HUDEP-2 (cell line): ENCODE measurements around the gene PRR16.
A peak's percentile ranks its signal among the peaks of the same experiment; 100 is the strongest.

Experiments
- DNase-seq, 76 experiments: peaks; one replicate each; lab custom pipeline; 2025; ENCODE audit not compliant: unreplicated experiment in 76 of 76; lab: John Stamatoyannopoulos, UW

PRR16 gene

DNA sequence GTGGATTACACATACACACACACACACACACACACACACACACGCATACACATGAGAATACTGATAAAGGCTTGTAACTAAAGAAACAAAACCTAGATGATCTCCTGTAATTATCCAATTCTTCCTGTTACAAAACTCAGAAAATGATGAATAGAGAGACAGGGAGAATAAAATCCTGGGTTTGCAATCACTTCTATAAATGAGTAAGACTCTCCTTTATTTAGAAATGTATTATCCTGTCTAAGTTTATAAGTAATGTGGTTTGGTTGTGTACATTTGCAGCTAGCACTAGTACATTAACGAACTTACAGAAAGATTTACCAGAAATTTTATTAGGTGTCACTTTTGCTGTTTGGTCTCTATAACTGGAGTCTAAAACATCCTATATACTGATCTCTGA is 2.8 kb upstream of the PRR16 start:
- no peak for DNase-seq

- DNase-seq, result no peak
Measured at GRCh38 chr5:120463006-120463680, 957 bp upstream of the PRR16 start.

GRCh38 chr5:120464627-120465435 is 731 bp downstream of the PRR16 start:
- peak in 16 of 76 experiments; percentile 1 to 36 (median 10) for DNase-seq

DNA sequence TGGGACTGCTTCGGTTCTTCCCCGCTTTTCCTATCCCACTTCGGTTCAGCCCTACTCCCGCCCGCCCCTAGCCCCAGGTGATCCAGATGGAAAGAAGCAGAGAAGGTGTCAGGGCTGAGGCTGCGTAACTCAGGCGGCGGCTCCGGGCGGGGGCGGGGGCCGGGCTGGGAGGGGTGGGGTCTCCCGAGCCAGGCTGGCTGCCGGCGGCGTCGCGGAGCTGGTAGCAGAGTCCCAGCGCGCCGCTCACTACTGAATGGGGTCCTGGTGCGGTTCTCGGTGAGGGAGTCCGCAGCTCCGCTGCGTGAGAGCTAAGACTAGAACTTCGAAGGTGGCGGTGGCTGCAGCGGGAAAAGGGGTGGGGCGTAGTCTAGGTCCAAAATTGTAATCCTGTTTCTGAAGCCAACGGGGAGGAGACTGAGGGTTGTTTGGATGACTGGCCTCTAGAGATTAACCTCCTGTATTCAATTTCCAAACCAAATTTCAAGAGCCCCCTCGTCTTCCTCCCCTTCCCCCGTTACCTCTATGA is 1.4 kb downstream of the PRR16 start:
- no peak for DNase-seq

GRCh38 chr5:120466341-120467006 is 2.4 kb downstream of the PRR16 start:
- no peak for DNase-seq

DNA sequence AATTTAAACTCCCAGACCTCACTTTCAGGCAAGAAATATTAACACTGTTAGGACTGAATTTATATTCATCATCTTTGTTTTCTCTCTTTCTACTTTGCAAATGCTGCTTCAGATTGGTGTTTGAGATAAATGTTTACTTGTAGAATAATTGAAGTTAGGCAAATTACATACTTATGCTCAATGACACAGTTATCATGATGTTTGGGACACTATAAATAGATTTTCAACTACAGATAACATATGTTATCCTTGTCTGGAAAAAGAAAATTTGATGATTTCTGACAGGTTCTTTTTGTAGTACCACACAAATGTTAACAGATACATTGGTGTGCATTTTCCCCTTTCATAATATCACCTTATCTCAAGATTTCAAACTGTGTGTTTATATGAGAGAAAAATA is 7.9 kb downstream of the PRR16 start:
- DNase-seq, result no peak

GRCh38 chr5:120472911-120473310 is 8.8 kb downstream of the PRR16 start:
- DNase-seq, result no peak

GRCh38 chr5:120473332-120473731 is 9.2 kb downstream of the PRR16 start:
- DNase-seq, result no peak

GRCh38 chr5:120476063-120476462 is 12.0 kb downstream of the PRR16 start:
- no peak for DNase-seq

DNA sequence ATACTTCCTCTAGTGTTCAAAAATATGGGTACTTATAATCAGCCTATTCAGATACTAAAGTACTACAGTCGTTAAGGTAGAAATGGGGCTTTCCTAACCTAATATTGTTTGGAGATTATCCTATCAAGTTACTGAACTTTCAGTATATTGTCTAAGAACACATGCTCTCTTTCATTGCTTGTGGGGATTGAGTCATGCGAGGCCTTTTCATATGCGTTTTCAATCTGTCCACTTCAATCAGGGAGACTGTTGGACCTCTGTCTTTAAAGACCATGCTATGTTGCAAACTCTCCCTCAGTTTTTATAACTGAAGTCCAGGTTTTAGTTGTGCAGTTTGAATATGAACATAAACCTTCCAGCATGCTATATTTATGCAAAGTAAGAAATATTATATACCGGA is 15.0 kb downstream of the PRR16 start:
- DNase-seq, result no peak

DNA sequence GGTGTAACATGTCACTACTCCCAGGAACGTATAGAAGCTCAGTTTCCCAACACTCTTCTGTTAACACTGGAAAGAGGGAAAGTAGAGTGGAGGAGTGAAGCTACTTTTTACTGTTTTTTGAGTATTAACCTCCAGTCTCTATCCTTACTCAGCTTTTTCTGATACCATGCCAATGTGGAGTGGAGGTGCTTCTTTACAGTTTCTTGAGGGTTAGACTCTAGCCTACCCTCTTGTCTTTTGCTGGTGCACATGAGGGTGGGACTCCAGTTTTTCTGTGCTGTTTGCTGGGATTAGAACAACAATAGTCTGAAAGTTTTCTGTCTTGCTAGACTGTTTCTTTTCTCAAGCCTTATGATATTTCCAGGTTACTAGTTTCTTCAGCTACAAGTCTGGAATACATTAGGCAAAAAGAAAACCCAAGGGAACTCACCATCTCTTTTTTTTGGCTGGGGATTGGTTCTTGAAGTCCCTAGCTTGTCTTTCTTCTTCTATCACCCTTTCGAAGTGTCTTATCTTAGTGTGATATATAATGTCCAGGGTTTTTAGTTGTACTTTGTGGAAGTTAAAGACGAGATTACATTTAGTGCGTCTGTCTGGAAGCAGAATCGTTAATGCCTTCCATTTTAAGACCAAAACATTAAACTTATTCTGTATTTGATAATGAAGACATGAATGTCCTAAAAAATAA is 35.9 kb downstream of the PRR16 start:
- no peak for DNase-seq

GRCh38 chr5:120502531-120502930 is 38.4 kb downstream of the PRR16 start:
- no peak for DNase-seq

DNA sequence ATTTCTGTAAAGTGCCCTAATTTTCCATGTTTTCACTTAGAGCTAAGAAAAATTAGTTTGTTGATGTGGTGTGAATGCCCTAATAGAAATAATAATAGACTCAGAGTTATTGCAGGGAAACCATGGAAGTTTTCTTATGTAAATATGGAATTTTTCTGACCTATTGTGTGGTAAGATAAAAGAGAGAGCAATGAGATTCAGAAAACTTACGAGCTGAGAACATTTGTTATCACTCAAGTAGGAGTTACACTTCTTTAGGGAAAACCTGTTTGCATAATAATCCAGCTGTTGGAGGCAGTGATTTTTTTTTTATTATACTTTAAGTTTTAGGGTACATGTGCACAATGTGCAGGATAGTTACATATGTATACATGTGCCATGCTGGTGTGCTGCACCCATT is 39.2 kb downstream of the PRR16 start:
- no peak for DNase-seq

- no peak for DNase-seq
Measured at GRCh38 chr5:120504057-120504456, 40.0 kb downstream of the PRR16 start.

DNA sequence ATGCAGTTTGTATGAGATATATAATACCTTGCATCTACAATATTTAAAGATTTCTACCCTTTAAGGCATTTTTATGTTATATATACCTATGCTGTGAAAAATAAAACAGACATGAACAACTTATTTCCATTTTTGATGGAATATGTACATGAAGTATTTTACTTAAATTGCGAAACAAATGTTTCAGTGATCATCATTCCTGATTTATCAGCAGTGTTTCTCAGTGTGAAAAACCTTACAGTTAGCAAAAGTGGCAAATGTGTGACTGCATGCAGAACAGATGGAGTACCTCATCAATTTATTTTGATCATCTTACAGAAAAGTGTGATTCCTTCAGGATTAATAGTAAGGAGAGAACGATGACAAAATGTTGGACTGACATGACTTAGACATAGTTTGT is 43.1 kb downstream of the PRR16 start:
- DNase-seq, result no peak

- no peak for DNase-seq
Measured at GRCh38 chr5:120507800-120508463, 43.8 kb downstream of the PRR16 start.

DNA sequence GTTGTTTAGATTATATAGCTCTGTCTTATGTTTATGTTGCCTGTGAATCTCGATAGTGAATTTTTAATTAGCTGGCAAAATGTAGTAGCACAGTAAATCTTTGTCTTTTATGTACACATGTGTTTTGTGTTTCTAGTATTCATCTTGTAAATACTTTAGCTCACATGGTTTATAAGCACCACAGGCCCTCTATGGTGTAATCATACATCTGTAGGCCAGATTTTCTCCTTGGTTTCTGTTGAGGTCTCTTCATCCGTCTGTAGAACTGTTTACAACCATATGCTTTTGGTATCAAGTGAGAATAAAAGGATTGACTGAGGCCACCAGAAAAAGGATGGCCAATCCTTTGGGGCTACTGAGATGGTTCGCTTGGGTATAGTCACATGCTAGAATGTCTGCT is 45.0 kb downstream of the PRR16 start:
- DNase-seq, result no peak

GRCh38 chr5:120510098-120510637 is 46.1 kb downstream of the PRR16 start:
- DNase-seq, result peak in 6 of 76 experiments; percentile 1 to 43 (median 6)

GRCh38 chr5:120510994-120511686 is 47.0 kb downstream of the PRR16 start:
- DNase-seq, result no peak
